ENCODE measurements around the gene CST7. TPM values are rescaled to one million over a fixed set of nuclear protein-coding genes. Genes with fewer than 3 reads are reported as not detected.
A peak's percentile ranks its signal among the peaks of the same experiment; 100 is the strongest.

CST7 gene
- total RNA-seq, 4 donors from 2014 or later, result 2.5 to 6.1 (median 4.1) TPM

DNA sequence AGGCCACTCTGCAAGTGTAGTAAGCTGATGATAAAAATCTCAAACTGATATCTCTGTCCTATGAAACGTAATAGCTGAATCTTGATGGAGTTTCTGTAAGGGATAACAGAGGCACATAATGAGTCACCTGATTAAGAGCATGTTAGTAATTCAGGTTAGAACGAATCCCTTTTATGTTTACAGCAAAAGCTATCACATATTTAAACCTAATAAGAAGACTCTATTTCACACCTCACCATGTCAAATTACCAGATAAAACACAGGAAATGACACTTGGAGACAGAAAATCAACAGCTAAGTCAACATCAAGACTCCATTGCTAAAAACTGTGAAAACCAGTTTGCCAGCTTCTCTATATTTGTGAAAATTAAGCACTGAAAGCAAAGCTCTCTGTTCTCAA is 11.8 kb downstream of the CST7 start:
- peaks cover 0 to 13% (median 0%) of the 10 kb centered on the region in 3 donors for H3K4me1 ChIP-seq
- no peak for TF ChIP-seq CTCF (IDR thresholded peaks at IDR 0.05)
- no peak for TF ChIP-seq POLR2A (IDR thresholded peaks at IDR 0.05)
- WGBS, 2 donors, result 39 to 73% methylated on average over 2 of the region's 2 CpGs
- H3K9me3 ChIP-seq, result no peaks in the 10 kb centered on the region
- DNase-seq, result no peak
- no peaks in the 10 kb centered on the region for H3K27me3 ChIP-seq
- H3K4me3 ChIP-seq, result no peak overlapping the region
- intact Hi-C loops (cut with DNase I), result no loop called here
- H3K36me3 ChIP-seq, result peaks cover 17 to 95% (median 18%) of the 10 kb centered on the region in 3 donors
- H3K27ac ChIP-seq, result peak overlapping the region in 1 of 4 donors; percentile 9

GRCh38 chr20:24961384-24962181 is 12.5 kb downstream of the CST7 start:
- DNase-seq, result no peak
- Histone ChIP-seq H3K4me3 (no peak overlapping the region), H3K4me1 (peaks cover 0 to 13% (median 0%) of the 10 kb centered on the region in 3 donors), H3K27me3 (no peaks in the 10 kb centered on the region), H3K36me3 (peaks cover 18 to 95% (median 20%) of the 10 kb centered on the region in 3 donors), H3K27ac (no peak overlapping the region), H3K9me3 (no peaks in the 10 kb centered on the region)
- intact Hi-C loops (cut with DNase I), result no loop called here
- WGBS, 2 donors, result 83% methylated on average over 14 to 17 of the region's 20 CpGs
- no peak for TF ChIP-seq CTCF (IDR thresholded peaks at IDR 0.05)
- TF ChIP-seq POLR2A (IDR thresholded peaks at IDR 0.05), result no peak

GRCh38 chr20:24962182-24962492 is 13.1 kb downstream of the CST7 start:
- no peak for DNase-seq
- H3K36me3 ChIP-seq, result peaks cover 18 to 96% (median 20%) of the 10 kb centered on the region in 3 donors
- 79 to 86% methylated on average over 1 to 2 of the region's 2 CpGs for WGBS, 2 donors

DNA sequence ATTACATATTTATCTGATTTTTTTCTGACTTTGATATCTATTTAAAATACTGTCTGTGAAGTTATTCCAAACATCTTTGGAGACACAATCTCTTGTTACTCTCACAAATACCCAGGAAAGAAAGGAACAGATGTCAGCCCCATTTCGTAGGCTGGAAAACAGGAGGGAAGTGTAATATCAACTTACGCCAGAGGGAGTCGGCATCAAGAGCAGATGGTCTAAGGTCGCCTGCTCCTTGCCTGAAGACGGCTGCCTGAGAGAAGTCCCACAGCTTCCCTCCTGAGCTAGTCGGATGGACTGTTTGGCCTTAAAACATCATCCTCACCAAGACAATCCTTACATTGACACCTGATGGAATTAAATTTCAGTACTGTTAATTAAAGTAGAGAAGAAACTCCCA is 13.4 kb downstream of the CST7 start:
- intact Hi-C loops (cut with DNase I), result no loop called here
- no peak for DNase-seq
- TF ChIP-seq POLR2A (IDR thresholded peaks at IDR 0.05), result no peak
- TF ChIP-seq CTCF (IDR thresholded peaks at IDR 0.05), result no peak
- Histone ChIP-seq H3K9me3 (no peaks in the 10 kb centered on the region), H3K27ac (no peak overlapping the region), H3K4me1 (peaks cover 0 to 13% (median 0%) of the 10 kb centered on the region in 3 donors), H3K36me3 (peaks cover 18 to 96% (median 20%) of the 10 kb centered on the region in 3 donors), H3K27me3 (no peaks in the 10 kb centered on the region), H3K4me3 (no peak overlapping the region)
- 82 to 88% methylated on average over 4 to 6 of the region's 6 CpGs for WGBS, 2 donors

More at GRCh38 chr20:24962182-24962492, 13.1 kb downstream of the CST7 start:
- H3K27ac ChIP-seq, result no peak overlapping the region
- no peaks in the 10 kb centered on the region for H3K9me3 ChIP-seq
- H3K4me3 ChIP-seq, result no peak overlapping the region
- H3K27me3 ChIP-seq, result no peaks in the 10 kb centered on the region
- TF ChIP-seq POLR2A (IDR thresholded peaks at IDR 0.05), result no peak
- TF ChIP-seq CTCF (IDR thresholded peaks at IDR 0.05), result no peak
- intact Hi-C loops (cut with DNase I), result no loop called here
- H3K4me1 ChIP-seq, result peaks cover 0 to 13% (median 0%) of the 10 kb centered on the region in 3 donors

DNA sequence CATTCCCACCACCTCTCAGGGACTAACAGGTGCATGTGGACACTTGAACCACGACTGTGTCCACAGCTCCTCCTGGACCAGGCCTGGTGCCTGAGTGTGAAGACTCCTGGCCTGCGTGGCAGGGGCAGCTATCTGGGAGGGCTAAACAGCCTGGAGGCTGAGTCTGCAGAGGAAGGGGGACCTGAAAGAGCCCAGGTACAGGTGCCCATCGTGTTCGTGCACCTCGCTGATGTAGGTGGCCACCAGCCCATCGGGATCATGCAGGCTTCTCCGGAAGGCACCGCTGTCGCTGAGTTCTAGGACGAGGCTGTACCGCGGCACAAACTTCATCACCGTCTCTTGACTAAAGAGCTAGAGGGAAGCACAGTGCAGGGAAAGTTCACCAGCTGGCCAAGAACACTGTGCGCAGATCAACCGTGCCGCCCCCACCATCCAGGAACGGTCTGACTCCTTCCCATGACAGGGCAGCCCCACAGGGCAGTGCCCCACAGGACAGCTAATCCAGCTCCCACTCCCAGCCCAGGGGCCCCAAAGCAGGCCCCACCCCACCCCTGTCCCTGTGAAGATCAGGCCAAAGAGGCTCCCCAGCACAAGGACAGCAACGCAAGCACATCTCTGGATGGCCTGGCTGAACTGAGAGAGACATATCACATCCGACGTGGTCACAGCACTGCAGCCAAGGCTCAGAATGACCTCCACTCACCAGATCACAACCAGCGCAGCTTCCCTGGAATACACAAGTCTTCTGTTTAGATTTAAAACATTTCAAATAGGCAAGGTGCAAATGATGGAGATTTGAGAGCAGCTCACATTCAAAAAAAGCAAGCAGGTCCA is 14.8 kb downstream of the CST7 start:
- H3K9me3 ChIP-seq, result no peaks in the 10 kb centered on the region
- intact Hi-C loops (cut with DNase I), result no loop called here
- peaks cover 0 to 13% (median 0%) of the 10 kb centered on the region in 3 donors for H3K4me1 ChIP-seq
- TF ChIP-seq POLR2A (IDR thresholded peaks at IDR 0.05), result no peak
- no peak for TF ChIP-seq CTCF (IDR thresholded peaks at IDR 0.05)
- 91% methylated on average over 12 to 14 of the region's 21 CpGs for WGBS, 2 donors
- peaks cover 20 to 96% (median 22%) of the 10 kb centered on the region in 3 donors for H3K36me3 ChIP-seq
- H3K27ac ChIP-seq, result no peak overlapping the region
- H3K4me3 ChIP-seq, result no peak overlapping the region
- H3K27me3 ChIP-seq, result no peaks in the 10 kb centered on the region
- no peak for DNase-seq

Measured in esophagus squamous epithelium (tissue), 5 donors.